SK-N-DZ (cell line): ENCODE data around the gene ADAMTS3.
A peak's percentile ranks its signal among the peaks of the same experiment; 100 is the strongest.
"Not testable (repeated sequence)": the region's sequence is repeated elsewhere in the genome, so short reads cannot be mapped to it uniquely, and the experiment has no call there.

Experiments
- DNase-seq: peaks from one replicate; pipeline ENCODE4 v3.0.0-alpha.2; 2015; ENCODE audit warnings: low spot score

The ADAMTS3 gene

DNA sequence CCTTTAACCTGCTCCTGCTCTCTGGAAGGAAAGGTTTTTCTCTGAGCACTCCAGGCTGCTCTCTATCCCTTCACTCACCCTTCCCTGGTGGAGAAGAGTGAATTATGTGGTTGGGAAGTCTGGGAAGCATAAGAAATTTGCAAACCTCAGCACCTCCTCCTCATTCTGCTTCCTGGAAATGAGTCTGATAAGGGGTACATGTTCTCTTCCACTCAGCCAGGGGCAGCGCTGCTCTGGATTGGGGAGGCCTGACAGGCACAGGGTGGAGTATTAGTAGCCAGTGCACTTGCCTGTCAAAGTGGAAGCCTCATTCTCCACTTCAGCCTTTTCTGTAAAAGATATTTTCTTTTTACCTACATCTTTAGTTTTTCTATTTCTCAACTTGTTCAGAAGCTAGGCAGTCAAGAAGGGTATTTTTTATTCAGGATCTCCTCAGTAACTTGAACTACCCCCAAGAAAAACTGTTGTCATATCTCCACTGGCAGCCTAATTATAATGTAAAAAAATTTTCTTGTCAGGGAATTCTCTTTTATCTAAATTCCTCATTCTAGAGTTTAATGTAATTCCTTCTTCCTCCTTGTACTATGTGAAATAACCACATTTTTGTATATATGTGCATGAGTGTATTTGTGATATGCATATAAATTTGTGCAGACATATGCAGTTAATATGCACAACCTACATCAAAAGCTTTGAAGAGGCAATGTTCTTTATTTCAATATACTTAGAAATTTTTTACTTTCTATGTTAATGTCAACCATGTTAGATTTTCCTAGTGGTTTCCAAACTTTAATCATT is 15.3 kb downstream of the ADAMTS3 start:
- no peak for DNase-seq

DNA sequence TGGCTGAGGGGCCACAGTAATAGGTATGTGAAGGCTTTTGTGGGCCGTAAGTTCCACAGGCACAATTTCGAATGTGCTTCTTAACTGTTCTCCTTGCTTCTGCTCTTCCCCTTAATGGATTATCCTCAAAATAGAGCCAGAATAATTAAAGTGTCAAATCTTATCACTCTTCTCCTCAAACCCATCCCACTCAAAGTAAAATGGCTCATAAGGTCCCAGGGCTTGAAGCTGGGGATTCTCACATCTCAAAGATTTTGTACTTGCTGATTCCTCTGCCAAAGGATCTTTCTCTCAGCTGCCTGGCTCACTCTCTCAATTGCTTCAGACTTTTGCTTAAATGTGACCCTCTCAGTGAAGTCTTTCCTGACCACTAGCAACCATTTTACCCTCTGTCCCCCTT is 16.6 kb downstream of the ADAMTS3 start:
- no peak for DNase-seq

DNA sequence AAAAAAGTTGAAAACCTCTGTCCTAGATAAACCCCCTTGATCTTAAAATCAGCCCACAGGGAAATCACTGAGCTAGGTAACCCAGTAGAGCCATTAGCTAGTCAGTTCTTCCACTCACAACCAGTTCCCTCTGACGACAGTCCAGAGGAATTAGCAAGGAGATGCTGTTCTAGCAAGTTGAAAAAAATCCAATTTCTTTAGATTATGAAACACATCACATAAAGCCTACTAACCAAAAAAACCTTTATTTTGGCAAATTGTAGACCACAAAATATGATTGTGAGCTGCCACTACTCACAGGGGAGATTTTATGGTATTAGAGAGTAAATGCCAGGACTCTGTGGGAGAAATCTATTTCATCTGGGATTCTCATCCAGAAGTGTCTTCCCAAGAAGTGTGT is 22.6 kb downstream of the ADAMTS3 start:
- DNase-seq = no peak

DNA sequence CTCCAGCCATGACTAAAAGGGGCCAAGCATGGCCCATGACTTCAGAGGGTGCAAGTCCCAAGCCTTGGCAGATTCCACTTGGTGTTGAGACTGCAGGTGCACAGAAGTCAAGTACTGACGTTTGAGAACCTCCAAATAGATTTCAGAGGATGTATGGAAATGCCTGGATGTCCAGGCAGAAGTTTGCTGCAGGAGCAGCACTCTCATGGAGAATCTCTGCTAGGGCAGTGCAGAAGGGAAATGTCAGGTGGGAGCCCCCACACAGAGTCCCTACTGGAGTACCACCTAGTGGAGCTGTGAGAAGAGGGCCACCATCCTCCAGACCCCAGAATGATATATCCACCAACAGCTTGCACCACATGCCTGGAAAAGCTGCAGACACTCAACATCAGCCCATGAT is 28.3 kb downstream of the ADAMTS3 start:
- DNase-seq = not testable (repeated sequence)

DNA sequence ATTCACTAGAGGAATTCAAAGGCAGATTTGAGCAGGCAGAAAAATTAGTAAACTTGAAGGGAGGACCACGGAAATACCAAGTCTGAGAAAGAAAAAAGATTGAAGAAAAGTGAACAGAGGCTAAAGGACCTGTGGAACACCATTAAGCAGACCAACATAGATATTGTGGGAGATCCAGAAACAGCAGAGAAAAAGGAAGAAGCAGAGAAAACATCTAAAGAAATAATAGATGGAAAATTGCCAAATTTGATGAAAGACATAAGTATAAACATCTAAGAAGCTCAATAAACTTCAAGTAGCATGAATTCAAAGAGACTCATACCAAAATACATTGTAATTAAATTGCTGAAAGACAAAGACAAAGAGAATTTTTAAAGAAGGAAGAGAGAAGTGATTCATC is 31.0 kb downstream of the ADAMTS3 start:
- DNase-seq = no peak

DNA sequence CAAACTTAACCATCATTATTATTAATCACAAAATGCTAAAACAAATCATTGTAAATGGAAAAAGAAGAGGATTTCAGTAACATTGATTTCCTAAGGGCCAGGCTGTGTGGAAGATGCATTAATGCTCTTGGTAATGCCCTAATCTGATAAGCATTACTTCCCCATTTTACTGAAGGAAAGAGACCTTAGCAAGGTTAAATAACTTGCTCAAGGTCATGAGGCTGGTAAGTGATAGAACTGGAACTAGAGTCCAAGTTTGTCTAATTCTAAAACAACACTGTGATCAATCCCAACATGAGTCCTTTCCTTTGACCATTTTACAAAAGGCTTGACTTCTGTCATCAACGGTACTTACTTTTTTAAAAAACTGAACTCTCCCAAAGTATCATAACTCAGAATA is 32.6 kb downstream of the ADAMTS3 start:
- no peak for DNase-seq

DNA sequence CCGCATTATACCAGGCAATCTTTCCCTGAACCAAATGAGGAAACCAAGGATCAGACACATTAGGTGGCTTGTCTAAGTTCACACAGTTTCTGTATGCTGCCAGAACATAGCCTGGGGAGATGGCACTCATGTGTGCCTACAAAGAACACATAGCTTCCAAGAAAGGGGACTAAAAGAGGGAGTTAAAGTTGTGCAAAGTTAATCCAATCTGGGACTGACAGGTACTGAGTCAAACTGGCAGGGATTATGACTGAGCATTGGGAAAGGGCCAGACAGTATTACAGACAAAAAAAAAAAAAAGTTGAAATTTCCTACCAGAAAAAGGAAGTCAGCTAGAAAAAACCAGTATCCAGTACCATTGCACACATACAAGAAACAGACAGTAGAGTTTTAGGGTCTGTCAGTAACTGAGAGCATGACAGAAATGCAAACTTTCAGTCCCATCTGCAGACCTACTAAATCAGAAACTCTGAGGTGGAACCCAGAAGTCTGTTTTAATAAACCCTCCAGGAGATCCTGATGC is 37.2 kb downstream of the ADAMTS3 start:
- DNase-seq = no peak

DNA sequence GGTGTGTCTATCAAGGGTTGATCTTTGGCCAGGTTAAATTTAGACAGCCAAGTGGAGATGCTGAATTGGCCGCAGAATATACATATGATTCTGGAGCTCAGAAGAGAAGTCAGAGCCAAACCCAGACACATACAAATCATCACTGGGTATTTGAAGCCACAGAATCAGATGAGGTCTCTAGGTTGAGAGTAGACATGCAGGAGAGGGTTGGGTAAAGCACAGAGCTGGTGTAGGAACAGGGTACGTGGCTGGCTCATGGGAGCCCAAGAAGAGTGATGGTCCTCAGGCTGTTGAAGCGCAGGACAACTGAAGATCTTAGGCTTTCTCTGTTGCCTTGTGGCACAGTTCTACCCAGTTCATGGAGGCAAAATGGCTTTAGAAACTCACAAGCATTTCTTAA is 37.7 kb downstream of the ADAMTS3 start:
- DNase-seq = no peak

DNA sequence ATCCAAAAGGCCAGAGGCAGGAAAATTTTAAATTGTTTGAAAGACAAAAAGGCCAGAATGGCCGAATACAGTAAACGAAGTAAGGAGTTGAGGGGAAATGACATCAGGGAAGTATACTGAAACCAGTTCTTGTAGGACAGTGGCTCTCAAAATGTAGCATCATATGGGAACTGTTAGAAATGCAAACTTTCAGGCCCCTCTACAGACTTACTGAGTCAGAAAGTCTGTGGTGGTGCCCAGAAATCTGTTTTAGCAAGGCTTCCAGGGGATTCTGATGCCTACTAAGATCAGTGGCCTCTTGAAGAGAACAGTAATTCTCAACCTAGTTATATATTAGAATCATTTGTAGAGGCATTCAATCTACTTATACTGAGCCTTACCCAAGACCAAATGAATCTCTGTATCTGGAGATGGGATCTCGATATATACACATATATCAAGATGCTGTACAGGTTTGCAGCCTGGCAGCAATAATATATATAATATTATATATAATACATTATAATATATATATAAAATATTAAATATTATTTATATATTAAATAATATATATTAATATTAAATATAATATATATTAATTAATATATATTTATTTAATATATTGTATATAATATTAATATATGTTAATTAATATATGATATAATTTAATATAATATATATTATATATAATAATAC is 39.7 kb downstream of the ADAMTS3 start:
- DNase-seq = no peak

DNA sequence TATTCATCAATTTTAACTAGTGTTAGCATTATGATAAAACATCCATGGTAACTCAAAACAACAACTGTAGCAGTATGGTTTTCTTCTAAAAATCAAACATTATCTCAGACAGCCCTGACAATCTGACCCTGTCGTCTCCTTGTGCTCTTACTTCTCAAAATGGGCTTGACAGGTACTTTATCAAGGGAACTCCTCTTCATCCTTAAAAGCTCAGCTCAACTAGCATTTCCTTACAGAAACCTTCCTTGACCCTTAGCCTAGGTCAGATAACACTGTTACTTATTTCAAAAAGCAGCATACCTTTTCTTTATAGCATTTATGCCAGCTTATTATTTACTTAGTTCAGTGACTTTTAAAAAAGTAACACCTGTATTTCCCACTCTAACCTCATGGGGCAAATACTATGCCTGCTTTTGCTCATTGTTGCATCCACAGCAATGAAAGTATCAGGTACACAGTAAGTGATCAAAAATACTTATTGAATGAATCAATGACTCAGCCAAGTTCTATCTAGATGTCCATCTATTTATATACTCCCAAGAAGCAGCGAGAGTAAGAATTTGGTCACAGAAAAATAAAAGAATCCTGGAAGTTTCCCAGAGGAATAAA is 41.9 kb downstream of the ADAMTS3 start:
- DNase-seq = no peak

DNA sequence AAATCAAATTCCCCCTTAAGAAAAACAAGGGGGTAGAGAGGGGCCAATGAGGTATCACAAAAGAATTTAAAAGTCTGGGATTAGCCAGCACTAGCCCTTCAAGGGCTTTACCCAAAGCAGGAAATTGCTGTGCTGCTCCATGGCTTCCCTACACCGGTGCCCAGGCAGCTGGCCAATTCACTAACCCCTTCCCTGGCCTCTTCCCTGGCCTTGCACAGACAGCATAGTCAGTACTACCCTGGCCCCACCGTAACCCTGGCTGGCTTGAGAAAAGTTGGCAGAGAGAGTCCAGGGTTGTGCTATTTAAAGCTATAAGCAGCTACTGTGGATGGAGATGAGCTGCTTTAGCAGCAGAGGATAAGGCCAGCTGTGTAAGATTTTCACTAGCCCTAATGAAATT is 43.1 kb downstream of the ADAMTS3 start:
- DNase-seq = no peak

DNA sequence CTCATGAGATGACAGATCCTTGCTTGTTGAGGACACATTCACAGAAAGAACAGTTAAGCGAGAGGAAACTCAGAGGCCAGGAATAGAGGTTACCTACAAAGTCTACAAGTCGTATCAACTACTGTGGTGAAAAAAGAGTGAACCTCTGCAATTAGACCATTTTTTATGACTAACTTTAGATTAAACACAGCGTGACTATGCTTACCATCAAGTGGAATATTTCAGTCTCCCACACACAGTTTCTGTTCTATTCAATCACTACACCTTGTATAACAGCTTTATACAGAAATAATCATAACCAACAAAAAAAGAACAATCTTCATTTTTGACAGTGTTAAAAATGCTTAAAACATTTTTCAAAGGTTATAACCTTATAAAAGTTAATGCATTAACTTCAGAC is 46.6 kb downstream of the ADAMTS3 start:
- DNase-seq = no peak

DNA sequence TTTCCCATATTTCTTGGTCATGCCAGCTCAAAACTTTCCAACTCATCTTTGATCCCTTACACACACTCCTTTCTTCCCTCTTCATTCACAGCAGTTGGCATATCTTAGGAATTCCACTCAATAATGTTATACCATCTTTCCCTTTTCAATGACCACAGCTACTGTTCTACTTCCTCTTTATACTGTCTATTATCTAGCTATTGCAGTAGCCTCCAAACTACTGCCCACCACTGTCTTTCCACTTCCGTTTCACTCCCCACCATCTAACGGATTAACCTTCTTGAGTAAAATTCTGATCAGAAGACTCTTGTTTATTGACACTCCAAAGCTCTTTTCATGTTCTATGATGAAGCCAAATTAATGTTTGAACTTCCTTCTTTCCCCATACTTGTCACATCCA is 55.8 kb downstream of the ADAMTS3 start:
- DNase-seq = no peak

DNA sequence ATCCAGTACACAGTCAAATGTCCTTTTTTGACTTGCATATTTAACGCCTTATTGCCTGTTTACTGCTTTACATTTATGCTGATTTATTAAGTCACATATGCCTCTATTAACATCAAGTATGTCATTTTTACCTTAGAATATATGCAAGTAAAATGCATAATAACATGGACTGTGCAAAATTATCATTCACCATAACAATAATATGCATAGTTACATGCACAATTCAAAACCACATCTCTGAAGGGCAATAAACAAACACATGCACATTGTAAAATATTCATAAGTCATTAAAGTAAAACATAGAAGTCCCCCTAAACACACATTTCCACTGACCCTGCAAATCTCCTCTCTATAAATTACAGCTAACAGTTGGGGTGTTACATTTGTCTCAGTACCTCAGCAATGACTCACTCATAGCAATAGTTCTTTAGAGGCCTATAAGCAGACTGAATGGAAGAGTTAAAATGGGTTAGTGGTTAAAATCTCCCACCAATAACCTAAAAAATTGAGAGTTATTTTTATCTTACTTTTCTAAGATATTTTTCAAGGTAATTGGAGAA is 61.1 kb downstream of the ADAMTS3 start:
- no peak for DNase-seq

DNA sequence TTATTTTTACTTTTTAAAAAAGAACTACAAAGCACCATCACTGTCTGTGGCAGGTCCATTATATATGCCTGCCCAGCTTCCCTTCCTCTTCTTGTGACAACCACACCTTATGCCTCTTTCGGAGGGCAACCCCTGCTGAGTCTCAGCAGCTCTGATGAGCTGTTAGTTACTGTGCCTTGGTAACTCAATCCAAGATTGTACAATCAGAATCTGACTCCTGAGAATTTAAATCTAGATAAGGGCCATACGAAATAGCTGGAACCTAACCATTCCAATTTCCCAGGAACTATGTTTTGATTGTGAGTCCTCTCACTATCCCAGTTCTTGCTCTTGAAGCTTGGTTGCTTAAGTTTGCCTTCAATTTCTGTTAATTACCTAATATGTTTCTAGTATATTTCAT is 61.9 kb downstream of the ADAMTS3 start:
- no peak for DNase-seq

DNA sequence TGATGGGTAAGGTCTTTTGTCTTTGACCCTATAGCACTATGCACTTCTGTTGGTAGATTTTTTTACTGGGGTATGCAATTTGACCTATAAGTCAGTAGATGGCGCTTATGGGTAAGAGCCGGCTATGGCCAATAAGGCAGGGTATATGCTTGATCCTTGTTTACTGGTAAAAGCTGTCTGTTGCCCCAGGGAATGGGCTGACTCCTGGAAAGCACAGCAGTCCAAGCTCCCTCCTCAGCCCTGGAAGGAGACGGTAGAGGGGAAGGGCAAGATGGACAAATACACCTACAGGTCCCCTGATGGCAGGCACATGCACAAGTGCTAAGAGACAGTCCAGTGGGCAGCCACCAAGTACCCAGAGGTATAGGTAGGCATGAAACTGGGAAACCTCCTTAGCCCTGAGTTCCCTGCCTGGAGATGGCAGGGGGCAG is 63.7 kb downstream of the ADAMTS3 start:
- DNase-seq = peak; percentile 50

DNA sequence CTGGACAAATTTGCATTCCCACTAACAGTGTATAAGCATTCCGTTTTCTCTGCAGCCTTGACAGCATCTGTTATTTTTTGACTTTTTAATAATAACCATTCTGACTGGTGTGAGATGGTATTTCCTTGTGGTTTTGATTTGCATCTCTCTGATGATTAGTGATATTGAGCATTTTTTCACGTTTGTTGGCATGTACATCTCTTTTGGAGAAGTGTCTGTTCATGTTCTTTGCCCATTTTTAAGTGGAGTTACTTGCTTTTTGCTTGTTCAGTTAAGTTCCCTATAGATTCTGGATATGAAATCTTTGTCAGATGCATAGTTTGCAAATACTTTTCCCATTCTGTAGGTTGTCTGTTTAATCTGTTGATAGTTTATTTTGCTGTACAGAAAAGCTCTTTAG is 68.8 kb downstream of the ADAMTS3 start:
- no peak for DNase-seq

DNA sequence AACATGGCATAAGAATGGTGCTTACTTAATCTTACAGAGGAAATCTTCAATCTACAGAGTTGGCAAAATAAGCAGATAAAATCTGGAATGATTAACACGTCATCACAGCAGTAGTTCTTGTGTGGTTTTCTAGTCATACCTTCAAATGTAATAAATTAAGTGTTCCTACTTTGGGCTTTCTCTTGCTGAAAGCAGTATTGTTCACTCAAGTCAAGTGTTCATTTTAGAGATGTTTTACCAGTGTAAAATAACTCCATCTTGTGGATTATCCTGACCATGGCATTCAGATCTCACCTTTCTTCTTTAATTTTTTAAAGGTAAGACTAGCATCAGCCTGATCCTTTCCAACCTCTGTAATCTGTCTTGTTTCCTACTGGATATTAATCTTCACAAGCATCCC is 72.9 kb downstream of the ADAMTS3 start:
- DNase-seq = no peak

DNA sequence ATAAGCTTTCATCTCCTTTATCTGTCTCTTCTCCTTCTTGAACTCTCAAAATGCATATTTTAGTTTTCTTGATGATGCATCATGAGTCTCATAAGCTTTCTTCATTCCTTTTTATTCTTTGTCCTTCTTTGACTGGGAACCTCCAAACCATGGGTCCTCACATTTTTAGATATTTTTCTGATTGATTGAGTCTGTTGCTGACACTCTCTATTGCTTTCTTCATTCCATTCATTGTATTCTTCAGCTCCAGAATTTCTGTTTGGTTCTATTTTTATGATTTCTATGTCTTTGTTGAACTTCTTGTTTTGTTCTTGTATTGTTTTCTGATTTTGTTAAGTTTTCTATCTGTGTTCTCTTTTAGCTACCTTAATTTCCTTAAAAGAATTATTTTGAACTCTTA is 74.9 kb downstream of the ADAMTS3 start:
- DNase-seq = no peak

DNA sequence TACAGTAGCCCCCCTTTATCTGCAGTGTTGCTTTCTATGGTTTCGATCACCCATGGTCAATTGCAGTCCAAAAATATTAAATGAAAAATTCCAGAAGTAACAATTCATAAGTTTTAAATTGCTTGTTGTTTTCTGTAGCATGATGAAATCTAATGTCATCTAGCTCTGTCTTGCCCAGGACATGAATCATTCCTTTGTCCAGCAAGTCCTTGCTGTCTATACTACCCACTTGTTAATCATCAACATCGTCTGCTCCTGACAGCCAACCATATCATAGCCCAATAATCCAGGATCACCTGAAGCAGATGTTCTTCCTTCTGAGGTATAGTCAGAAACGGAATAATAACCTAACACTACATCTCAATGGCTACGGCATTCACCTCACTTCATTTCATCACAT is 79.8 kb downstream of the ADAMTS3 start:
- no peak for DNase-seq

DNA sequence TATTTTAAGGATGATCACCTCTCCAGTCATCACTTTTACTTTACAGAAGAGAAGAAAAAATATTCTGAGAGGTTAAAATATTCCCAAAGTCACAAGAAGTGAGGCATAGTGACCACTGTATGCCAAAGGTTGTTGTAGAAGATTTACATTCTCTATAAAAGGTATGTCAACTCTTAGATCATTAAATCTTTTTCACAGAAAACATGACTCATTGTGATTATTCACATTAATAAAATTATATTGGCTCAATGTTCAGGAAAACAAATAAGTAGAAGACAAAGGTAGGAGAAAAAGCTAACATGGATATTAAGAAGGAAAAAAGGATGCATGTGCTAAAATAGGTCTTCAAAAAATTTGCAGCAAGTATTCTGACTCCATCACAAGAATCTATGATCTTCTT is 82.0 kb downstream of the ADAMTS3 start:
- no peak for DNase-seq

DNA sequence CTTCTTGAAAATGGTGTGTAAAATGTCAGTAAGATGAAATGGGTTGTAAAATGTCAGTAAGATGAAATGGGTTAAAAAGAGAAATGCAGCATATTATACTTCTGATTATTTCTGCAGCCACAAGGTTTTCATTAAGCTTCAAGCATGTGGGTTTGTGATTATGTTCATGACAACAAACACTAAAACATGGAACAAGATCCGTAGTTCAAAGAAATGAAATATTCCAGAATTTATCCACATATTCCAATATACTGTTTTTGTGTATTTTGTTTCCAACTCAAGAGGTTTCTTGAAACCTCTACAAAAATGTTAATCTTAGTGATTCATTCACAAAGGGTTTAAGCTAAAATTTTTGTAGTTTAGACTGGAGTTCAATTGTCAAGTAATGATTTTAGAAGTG is 84.0 kb downstream of the ADAMTS3 start:
- DNase-seq = no peak
